ENCODE results near the gene CACNG1.
"Not testable (repeated sequence)": the region's sequence is repeated elsewhere in the genome, so short reads cannot be mapped to it uniquely, and the experiment has no call there.

The CACNG1 gene

GRCh38 chr17:67025216-67025792 lies 19.1 kb upstream of the CACNG1 start:
- no peak for DNase-seq (ENCODE audit: low spot score)

GRCh38 chr17:67026341-67026740 lies 18.0 kb upstream of the CACNG1 start:
- DNase-seq (ENCODE audit: low spot score): no peak

GRCh38 chr17:67027031-67027628 lies 17.2 kb upstream of the CACNG1 start:
- peak; percentile 34 for DNase-seq (ENCODE audit: low spot score)

DNA sequence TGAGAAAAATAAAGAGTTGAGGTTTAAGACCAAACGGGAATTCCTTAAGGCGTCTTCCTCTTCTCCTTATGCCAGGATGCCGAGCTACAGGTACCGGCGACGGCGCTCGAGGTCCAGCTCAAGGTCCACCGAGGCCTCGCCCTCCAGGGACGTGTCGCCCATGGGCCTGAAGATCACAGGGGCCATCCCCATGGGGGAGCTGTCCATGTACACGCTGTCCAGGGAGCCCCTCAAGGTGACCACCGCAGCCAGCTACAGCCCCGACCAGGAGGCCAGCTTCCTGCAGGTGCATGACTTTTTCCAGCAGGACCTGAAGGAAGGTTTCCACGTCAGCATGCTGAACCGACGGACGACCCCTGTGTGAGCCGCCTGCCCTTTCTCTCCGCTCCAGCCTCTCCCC lies 13.7 kb upstream of the CACNG1 start:
- no peak for DNase-seq (ENCODE audit: low spot score)

DNA sequence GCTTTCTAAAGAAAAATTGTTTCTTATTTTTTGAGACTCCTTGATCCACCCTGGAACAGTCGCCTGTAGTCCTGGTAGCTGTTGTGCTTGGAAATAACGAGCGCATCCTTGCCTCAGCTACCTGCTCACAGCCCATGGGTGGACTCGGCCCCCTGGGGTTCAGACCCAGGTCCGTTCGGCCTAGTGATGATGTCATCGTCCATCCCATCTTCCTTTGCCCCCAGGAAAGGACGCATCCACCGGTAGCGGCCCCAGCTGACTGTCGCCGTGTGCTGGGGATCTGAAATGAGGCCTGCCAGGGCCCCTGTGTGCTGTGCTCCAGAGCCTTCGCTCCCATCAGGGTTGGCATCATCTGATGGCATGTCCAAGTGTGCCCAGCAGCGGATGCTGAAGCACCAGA lies 12.0 kb upstream of the CACNG1 start:
- DNase-seq (ENCODE audit: low spot score): no peak

GRCh38 chr17:67032985-67033384 lies 11.4 kb upstream of the CACNG1 start:
- DNase-seq (ENCODE audit: low spot score): no peak

DNA sequence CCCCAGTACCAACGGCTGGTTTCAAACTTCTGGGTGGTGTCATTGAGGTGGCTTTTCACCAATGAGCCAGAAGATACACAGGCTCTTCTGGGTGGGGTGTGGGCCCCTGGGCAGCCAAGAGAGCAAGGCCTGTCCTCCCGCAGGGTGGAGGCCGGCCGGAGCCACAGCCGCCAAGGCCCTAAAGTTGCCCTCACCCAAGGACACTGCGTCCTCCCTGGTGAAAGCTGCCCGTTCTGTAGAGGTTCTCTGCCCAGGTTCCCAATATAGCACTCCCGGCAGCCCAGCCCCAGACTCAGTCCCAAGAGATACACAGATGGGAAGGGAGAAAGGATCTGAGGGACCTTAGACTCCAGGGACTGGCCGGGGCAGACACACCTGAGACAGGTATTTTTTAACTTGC lies 10.7 kb upstream of the CACNG1 start:
- no peak for DNase-seq (ENCODE audit: low spot score)

DNA sequence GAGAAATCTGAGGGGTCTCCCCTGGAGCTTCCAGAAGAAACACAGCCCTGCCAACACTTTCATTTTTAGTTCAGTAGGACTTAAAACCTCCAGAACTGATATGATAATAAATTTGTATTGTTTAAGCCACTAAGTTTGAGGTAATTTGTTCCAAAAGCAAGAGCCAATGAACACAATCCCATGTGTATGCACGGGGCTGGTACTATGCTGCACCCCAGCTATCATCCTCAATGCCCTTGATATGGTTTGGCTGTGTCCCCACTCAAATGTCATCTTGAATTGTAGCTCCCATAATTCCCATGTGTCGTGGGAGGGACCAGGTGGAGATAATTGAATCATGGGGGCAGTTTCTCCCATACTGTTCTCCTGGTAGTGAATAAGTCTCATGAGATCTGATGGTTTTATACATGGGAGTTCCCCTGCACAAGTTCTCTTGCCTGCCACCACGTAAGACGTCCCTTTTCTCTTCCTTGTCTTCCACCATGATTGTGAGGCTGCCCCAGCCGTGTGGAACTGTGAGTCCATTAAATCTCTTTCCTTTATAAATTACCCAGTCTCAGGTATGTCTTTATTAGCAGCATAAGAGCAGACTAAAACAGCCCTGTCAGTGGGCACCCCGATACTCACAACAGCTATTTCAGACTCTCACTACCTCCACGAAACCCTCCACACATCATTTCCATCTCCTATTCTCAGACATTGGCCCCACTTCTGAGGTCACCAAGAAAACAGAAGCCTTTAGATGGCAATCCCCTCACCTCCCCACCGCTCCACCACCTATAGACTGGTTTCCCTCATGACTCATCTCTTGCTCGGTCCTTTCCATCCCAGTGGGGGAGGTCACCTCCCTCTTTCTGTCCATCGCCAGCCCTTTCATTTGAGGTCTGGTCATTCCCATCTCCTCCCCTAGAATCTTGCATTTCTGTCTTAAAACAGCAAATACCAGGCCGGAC lies 8.9 kb upstream of the CACNG1 start:
- DNase-seq (ENCODE audit: low spot score): no peak

DNA sequence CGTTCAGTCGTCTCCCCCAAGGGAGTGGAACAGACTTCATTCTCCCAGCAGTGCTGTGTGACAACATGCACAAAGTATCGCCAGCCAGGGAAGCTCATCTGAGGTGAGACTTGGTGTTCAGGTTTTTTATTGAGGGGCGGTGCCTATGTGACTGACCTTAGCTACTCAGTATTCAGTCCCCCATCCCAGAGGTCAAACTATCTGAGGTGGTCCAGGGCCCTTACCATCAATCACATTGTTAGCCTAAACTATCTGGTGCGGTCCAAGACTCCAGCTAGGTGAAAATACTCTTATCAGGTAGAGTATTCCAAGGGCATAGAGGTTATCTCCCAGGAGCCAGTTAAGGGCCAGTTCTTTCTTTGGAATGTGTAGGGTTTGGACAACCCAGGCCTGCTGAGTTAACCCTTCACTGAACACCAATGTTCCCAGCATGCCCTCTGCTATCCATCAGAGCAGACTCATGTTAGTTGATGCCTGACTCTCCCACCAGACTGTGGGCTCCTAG lies 5.4 kb upstream of the CACNG1 start:
- no peak for DNase-seq (ENCODE audit: low spot score)

- DNase-seq (ENCODE audit: low spot score): no peak
These were observed 3.7 kb upstream of the CACNG1 start for GRCh38 chr17:67040652-67041051.

GRCh38 chr17:67041119-67041518 lies 3.2 kb upstream of the CACNG1 start:
- DNase-seq (ENCODE audit: low spot score): not testable (repeated sequence)

DNA sequence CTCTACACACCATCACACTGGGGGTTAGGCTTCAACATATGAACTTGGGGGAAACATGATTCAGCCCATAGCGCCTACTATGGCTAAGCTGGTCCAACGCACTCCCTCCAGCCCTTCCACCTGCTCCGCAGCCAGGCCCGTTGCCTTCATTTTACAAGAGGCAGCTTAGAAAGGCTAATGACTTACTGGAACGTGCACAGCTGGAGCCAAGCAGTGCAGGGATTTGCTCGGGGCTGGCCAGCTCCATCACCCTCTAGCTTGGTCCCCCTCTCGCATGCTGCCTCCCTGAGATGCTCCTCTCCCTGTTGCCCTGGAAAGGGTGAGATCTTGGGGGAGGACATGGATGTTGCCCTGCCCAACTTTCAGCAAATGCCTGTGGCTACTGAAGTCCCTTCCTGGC lies 2.8 kb upstream of the CACNG1 start:
- DNase-seq (ENCODE audit: low spot score): no peak

DNA sequence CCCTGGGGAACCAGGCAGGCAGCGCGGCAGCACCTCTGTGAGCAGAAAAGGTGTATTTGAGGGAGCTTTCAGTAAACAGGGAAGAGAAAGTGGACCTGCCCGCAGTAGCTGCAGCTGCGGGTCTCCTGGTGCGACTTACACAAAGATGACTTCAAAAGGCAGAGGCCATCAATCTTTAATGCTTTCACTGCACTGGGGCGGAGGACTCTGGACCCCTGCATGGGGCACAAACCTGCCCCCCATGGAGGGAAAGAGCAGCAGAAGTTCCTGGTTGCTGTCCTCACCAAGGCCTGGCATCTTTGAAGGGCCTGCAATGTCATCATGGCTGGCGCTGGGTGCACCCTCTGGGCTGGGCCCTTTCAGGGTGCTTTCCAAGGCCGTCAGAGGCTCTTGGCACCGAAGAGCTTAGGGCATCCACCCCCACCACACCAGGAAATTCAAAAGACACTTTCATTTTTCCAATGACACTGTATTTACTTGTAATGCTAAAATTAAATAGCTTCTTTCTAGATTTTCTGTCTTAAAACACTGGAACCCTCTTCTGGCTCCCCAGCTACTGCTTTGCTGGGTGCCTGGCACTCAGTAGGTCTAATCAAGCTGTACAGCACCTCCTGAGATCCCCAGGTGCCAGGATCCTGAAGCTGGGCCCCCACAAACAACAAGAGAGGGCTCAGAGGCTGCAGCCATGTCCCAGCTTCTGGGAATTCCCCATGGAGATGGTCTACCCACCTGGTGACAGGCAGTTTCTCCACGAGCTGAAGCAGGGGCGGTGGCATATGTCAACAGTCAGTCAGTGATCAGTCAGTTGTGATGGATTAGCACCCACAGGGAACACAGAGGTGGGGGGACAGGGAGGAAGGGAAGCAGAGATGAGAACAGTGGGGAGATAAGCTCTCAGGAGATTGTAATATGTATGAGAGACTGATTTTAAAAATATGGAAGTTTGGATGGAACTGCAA lies 2.1 kb upstream of the CACNG1 start:
- DNase-seq (ENCODE audit: low spot score): peak; percentile 15

DNA sequence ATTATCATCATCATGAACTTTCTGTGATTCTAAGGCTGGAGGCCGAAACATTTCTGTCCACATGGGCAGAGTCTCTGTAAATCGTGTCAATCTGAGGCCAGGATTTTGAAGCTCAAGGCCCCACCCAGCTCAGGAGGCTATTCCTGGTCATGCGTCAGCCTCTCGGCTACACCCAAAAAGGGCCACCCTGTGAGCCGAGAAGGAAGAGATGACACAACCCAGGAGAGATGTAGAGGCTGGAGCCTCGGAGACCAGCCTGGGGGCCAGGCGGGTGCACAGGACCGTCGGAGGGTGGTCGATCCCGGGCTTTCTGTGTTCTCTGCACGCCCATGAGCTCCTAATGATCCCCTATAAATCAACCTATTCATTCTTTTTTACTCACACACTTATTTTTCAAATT lies 1.1 kb upstream of the CACNG1 start:
- DNase-seq (ENCODE audit: low spot score): no peak

DNA sequence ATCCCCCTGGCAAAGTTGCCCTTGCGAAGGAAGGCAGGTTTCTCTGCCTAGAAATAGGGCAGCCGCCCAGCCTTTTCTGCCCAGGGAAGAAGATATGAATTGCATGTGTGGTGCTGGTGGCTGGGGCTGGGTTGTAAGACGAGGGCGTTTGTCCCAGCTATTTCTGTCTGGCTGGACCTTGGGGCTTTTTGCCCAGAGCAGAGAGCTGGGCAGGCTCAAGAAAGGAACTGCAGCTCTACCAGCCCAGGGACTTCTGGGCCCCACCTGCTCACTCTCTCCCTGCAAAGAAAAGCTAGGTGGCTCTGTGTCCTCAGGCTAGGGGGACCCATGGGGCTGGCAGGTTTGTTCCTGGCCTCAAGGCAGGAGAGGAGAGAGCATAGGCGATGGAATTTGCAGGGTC lies 586 bp downstream of the CACNG1 start:
- DNase-seq (ENCODE audit: low spot score): no peak

- no peak for DNase-seq (ENCODE audit: low spot score)
These were observed 2.0 kb downstream of the CACNG1 start for GRCh38 chr17:67046398-67046797.

DNA sequence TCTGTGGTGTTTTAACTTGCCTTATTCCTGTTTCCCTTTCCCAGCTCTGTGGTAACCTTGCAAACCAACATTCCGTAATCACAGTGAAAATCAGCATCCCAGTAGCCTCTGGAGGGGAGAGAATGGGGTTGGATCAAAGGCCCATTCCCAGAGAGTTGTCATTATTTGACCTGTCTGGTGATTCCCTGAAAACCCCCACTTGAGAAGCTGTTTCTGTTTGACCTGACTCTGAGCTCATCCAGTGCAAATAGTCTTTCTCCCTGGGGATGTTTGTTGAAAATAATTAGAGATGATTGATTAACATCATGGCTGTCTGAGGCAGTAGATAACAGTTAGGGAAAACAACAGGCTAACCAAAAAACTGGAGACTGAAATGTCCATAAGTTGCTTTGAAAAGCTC lies 3.0 kb downstream of the CACNG1 start:
- no peak for DNase-seq (ENCODE audit: low spot score)

GRCh38 chr17:67049025-67049739 lies 4.8 kb downstream of the CACNG1 start:
- DNase-seq (ENCODE audit: low spot score): no peak

GRCh38 chr17:67050066-67050465 lies 5.7 kb downstream of the CACNG1 start:
- no peak for DNase-seq (ENCODE audit: low spot score)

- DNase-seq (ENCODE audit: low spot score): peak; percentile 53
These were observed 6.3 kb downstream of the CACNG1 start for GRCh38 chr17:67050471-67051154.

DNA sequence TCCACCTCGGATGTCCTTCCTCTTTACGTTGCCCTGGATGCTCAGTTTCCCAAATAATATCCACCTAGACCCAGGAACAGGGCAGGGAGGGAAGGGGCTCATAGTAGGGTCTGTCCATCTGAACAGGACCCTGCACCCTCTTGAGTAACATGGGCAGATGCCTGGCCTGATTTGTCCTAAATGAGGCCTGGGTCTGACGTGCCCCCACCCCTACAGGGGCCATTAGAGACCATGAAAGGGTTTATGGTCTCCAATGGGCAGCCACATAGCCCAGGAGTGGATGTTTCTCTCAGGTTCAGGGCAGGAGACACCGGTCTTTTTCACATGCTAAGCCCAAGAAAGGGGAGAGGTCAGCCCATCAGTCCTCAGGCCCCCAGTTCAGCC lies 6.8 kb downstream of the CACNG1 start:
- DNase-seq (ENCODE audit: low spot score): no peak
